Activated CD4-positive, alpha-beta memory T cell treated with anti-CD3 and anti-CD28 coated beads, Interleukin-2, amount 10 ng/mL, durations not matched to agents 7 days and 5 days (primary cell): ENCODE results near the gene SLC9A9. TPM values are rescaled to one million over a fixed set of nuclear protein-coding genes. Genes with fewer than 3 reads are reported as not detected.

Experiments
- CTCF ChIA-PET: fragments of 350-600 bp; sonication (Branson Sonifier 250); formaldehyde crosslinking; loops from one replicate; lab custom pipeline; 2021; ENCODE audit warnings: antibody characterized with exemption, inconsistent platforms; lab: Charles Lee
- POLR2A ChIA-PET: fragments of 350-600 bp; sonication (Branson Sonifier 250); formaldehyde crosslinking; loops from one replicate; lab custom pipeline; 2021; ENCODE audit warnings: antibody characterized with exemption; lab: Charles Lee
- DNase-seq: peaks from one replicate; pipeline ENCODE4 v3.0.0-alpha.2; 2020
- H3K27ac Mint-ChIP-seq: one replicate; pipeline ENCODE4 v1.8.0; 2021; ENCODE audit warnings: mild to moderate bottlenecking, mixed read lengths
- H3K27me3 Mint-ChIP-seq: one replicate; pipeline ENCODE4 v1.8.0; 2021; ENCODE audit warnings: mixed read lengths
- H3K36me3 Mint-ChIP-seq: one replicate; pipeline ENCODE4 v1.8.0; 2021; ENCODE audit warnings: low read depth, mixed read lengths
- H3K4me1 Mint-ChIP-seq: one replicate; pipeline ENCODE4 v1.8.0; 2021; ENCODE audit warnings: mixed read lengths
- H3K4me3 Mint-ChIP-seq: one replicate; pipeline ENCODE4 v1.8.0; 2021; ENCODE audit warnings: mild to moderate bottlenecking, mixed read lengths
- H3K9me3 Mint-ChIP-seq: one replicate; pipeline ENCODE4 v1.8.0; 2021; ENCODE audit warnings: mixed read lengths
- total RNA-seq, 2 experiments: library from RNA; stranded (reverse); gene quantifications; one replicate each; pipeline ENCODE4 v1.2.3, GENCODE V29; 2021

SLC9A9 gene
- total RNA-seq, 2 experiments from 2014 or later, result 16.9 to 18.5 TPM

- Mint-ChIP-seq H3K36me3 (no peaks in the 10 kb centered on the region), H3K27ac (no peak overlapping the region), H3K4me1 (no peaks in the 10 kb centered on the region), H3K4me3 (no peak overlapping the region), H3K9me3 (no peaks in the 10 kb centered on the region), H3K27me3 (no peaks in the 10 kb centered on the region)
- ChIA-PET POLR2A (no interaction called here), CTCF (no interaction called here)
- no peak for DNase-seq
These were observed 439.5 kb downstream of the SLC9A9 start for GRCh38 chr3:143408771-143409170.

- POLR2A ChIA-PET, result no interaction called here
- no peaks in the 10 kb centered on the region for H3K36me3 Mint-ChIP-seq
- H3K9me3 Mint-ChIP-seq, result no peaks in the 10 kb centered on the region
- no peak overlapping the region for H3K27ac Mint-ChIP-seq
- H3K4me3 Mint-ChIP-seq, result no peak overlapping the region
- no peaks in the 10 kb centered on the region for H3K27me3 Mint-ChIP-seq
- no peaks in the 10 kb centered on the region for H3K4me1 Mint-ChIP-seq
- CTCF ChIA-PET, result no interaction called here
- no peak for DNase-seq
These were observed 445.7 kb downstream of the SLC9A9 start for GRCh38 chr3:143402602-143403001.

- H3K27me3 Mint-ChIP-seq, result no peaks in the 10 kb centered on the region
- peaks cover 5% of the 10 kb centered on the region for H3K36me3 Mint-ChIP-seq
- no peaks in the 10 kb centered on the region for H3K4me1 Mint-ChIP-seq
- peaks cover 2% of the 10 kb centered on the region for H3K9me3 Mint-ChIP-seq
- H3K27ac Mint-ChIP-seq, result no peak overlapping the region
- CTCF ChIA-PET, result no interaction called here
- no peak for DNase-seq
- POLR2A ChIA-PET, result no interaction called here
- H3K4me3 Mint-ChIP-seq, result no peak overlapping the region
These were observed 451.5 kb downstream of the SLC9A9 start for GRCh38 chr3:143396790-143397189.

DNA sequence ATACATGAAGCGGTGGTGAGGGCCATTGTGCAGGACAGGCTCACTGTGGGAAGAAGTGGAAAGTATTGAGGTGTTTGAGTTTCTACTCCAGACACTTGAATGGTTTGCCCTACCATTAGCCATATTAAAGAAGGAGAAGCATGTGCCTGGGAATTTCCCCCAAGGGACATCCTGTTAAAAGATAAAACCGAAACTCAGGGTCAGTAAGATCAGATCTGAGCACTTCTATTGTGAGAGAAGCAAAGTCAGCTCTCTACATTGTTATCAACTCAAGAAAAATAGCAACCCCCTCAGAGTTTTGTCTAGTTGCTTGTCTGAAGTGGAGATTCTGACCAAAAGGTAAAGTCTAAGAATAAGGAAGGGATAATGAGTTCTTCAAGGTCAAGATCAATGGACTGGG is 458.9 kb downstream of the SLC9A9 start:
- Mint-ChIP-seq H3K9me3 (peaks cover 1% of the 10 kb centered on the region), H3K4me3 (no peak overlapping the region), H3K27me3 (no peaks in the 10 kb centered on the region), H3K36me3 (peaks cover 5% of the 10 kb centered on the region), H3K4me1 (no peaks in the 10 kb centered on the region), H3K27ac (no peak overlapping the region)
- DNase-seq, result no peak
- POLR2A ChIA-PET, result no interaction called here
- CTCF ChIA-PET, result no interaction called here

DNA sequence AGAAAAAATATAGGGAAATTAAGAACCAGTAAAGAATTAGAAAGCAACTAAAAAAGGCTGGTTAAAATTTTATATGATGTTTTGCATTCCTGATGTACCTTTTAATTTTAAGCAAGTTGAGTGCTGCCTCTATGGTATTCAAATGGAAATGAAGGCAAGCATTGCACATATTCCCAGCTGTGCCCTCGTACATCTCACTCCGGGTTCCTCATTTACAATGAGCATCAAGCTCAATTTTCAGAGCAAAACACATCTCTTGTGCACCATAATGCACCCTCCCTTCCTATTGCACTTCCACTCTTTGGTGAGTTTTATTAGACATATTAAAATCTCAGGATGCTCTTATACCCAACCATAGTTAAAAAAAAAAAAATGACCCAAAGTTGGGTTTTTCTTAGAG is 460.8 kb downstream of the SLC9A9 start:
- CTCF ChIA-PET, result no interaction called here

DNA sequence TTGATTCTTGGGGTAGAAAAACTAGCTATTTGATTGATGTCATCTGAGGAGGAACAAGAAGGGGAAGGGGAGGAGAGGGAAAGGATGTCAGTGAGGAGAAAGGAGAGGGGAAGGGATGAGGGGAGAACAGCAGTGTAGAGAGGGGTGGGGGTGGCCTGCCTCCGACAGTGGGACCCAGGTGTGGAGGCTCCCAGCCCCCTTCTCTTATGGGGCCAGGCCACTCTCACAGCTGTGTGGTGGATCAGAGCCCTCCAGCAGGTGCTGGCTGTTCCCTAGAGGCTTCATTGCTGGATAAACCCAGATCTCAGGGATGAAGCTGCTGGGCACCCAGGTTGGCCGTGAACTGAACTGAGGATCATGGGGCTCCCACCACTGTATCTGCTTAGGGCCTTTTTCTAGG is 464.2 kb downstream of the SLC9A9 start:
- Mint-ChIP-seq H3K4me3 (no peak overlapping the region), H3K27ac (no peak overlapping the region), H3K27me3 (no peaks in the 10 kb centered on the region), H3K4me1 (no peaks in the 10 kb centered on the region), H3K9me3 (no peaks in the 10 kb centered on the region), H3K36me3 (peaks cover 3% of the 10 kb centered on the region)
- DNase-seq, result no peak
- POLR2A ChIA-PET, result no interaction called here
- CTCF ChIA-PET, result interaction anchor here (0.6 kb wide), 1 partner anchor 10 kb away, joined by 4 read pairs; no protein-coding TSS in a partner anchor

More for the DNA sequence above, 460.8 kb downstream of the SLC9A9 start:
- POLR2A ChIA-PET, result no interaction called here
- Mint-ChIP-seq H3K4me1 (no peaks in the 10 kb centered on the region), H3K36me3 (no peaks in the 10 kb centered on the region), H3K4me3 (no peak overlapping the region), H3K9me3 (no peaks in the 10 kb centered on the region), H3K27me3 (no peaks in the 10 kb centered on the region), H3K27ac (no peak overlapping the region)
- DNase-seq, result no peak

- Mint-ChIP-seq H3K27me3 (no peaks in the 10 kb centered on the region), H3K36me3 (peaks cover 3% of the 10 kb centered on the region), H3K27ac (no peak overlapping the region), H3K4me1 (no peaks in the 10 kb centered on the region), H3K4me3 (no peak overlapping the region), H3K9me3 (no peaks in the 10 kb centered on the region)
- POLR2A ChIA-PET, result no interaction called here
- DNase-seq, result no peak
- CTCF ChIA-PET, result interaction anchor here (0.6 kb wide), 1 partner anchor 9 kb away, joined by 4 read pairs; no protein-coding TSS in a partner anchor
These were observed 464.8 kb downstream of the SLC9A9 start for GRCh38 chr3:143383421-143383820.

GRCh38 chr3:143382816-143383215 is 465.5 kb downstream of the SLC9A9 start:
- peaks cover 3% of the 10 kb centered on the region for H3K36me3 Mint-ChIP-seq
- ChIA-PET POLR2A (no interaction called here), CTCF (no interaction called here)
- no peak overlapping the region for H3K27ac Mint-ChIP-seq
- no peaks in the 10 kb centered on the region for H3K9me3 Mint-ChIP-seq
- H3K4me1 Mint-ChIP-seq, result no peaks in the 10 kb centered on the region
- no peak overlapping the region for H3K4me3 Mint-ChIP-seq
- no peak for DNase-seq
- H3K27me3 Mint-ChIP-seq, result no peaks in the 10 kb centered on the region

GRCh38 chr3:143380449-143380848 is 467.8 kb downstream of the SLC9A9 start:
- no peak overlapping the region for H3K4me3 Mint-ChIP-seq
- no peaks in the 10 kb centered on the region for H3K9me3 Mint-ChIP-seq
- DNase-seq, result no peak
- ChIA-PET CTCF (no interaction called here), POLR2A (no interaction called here)
- no peaks in the 10 kb centered on the region for H3K4me1 Mint-ChIP-seq
- no peak overlapping the region for H3K27ac Mint-ChIP-seq
- H3K27me3 Mint-ChIP-seq, result no peaks in the 10 kb centered on the region
- H3K36me3 Mint-ChIP-seq, result peaks cover 3% of the 10 kb centered on the region

DNA sequence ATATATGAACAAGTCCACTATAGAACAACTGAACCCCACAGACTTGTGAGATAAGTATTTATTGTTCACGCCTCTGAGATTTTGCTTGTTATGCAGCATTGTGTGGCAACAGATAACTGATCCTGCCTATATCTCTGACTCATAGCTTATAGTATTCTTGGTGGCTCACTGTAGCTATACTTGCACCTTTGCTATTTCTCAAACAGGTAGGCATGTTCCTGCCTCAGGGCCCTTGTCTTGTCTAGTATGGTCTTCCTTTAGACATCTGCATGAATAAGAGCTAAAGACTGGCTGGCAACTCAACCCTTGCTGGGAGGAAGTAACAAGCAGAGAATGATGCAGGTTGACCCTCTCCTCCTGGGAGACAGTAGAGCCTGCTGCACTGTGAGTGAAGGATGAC is 472.6 kb downstream of the SLC9A9 start:
- Mint-ChIP-seq H3K27ac (no peak overlapping the region), H3K9me3 (peaks cover 2% of the 10 kb centered on the region), H3K27me3 (no peaks in the 10 kb centered on the region), H3K4me1 (no peaks in the 10 kb centered on the region), H3K36me3 (no peaks in the 10 kb centered on the region), H3K4me3 (no peak overlapping the region)
- ChIA-PET POLR2A (no interaction called here), CTCF (no interaction called here)
- no peak for DNase-seq

DNA sequence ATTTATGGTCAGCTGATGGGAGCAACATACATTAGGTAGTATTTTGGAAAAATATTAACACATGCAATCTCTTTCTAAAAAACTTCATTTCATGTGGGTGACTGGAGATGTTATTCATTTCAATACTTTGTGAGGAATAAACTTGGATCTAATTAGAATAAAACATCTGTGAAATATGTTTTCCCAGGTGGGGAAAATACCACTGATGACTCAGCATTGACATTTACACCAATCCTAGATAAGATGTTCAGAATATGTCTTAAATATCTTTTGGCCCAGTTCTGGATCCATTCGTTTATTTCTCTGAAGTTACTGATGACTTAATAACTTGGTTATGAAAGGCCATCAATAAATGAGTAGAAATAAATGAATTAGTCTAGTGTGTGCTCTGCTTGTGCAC is 481.1 kb downstream of the SLC9A9 start:
- Mint-ChIP-seq H3K27ac (no peak overlapping the region), H3K36me3 (peaks cover 4% of the 10 kb centered on the region), H3K4me1 (peaks cover 12% of the 10 kb centered on the region), H3K4me3 (no peak overlapping the region), H3K27me3 (no peaks in the 10 kb centered on the region), H3K9me3 (no peaks in the 10 kb centered on the region)
- ChIA-PET CTCF (no interaction called here), POLR2A (no interaction called here)
- DNase-seq, result no peak

- ChIA-PET POLR2A (no interaction called here), CTCF (no interaction called here)
- Mint-ChIP-seq H3K4me3 (no peak overlapping the region), H3K9me3 (no peaks in the 10 kb centered on the region), H3K4me1 (peaks cover 17% of the 10 kb centered on the region), H3K27me3 (no peaks in the 10 kb centered on the region), H3K36me3 (peaks cover 4% of the 10 kb centered on the region), H3K27ac (no peak overlapping the region)
- no peak for DNase-seq
These were observed 481.6 kb downstream of the SLC9A9 start for GRCh38 chr3:143366672-143367071.

- POLR2A ChIA-PET, result no interaction called here
- Mint-ChIP-seq H3K4me1 (peaks cover 17% of the 10 kb centered on the region), H3K27ac (no peak overlapping the region), H3K9me3 (no peaks in the 10 kb centered on the region), H3K27me3 (no peaks in the 10 kb centered on the region), H3K4me3 (no peak overlapping the region), H3K36me3 (peaks cover 4% of the 10 kb centered on the region)
- CTCF ChIA-PET, result interaction anchor here (1.9 kb wide), 1 partner anchor 243 kb away, joined by 6 read pairs; no protein-coding TSS in a partner anchor
- DNase-seq, result no peak
These were observed 484.3 kb downstream of the SLC9A9 start for GRCh38 chr3:143363949-143364348.

DNA sequence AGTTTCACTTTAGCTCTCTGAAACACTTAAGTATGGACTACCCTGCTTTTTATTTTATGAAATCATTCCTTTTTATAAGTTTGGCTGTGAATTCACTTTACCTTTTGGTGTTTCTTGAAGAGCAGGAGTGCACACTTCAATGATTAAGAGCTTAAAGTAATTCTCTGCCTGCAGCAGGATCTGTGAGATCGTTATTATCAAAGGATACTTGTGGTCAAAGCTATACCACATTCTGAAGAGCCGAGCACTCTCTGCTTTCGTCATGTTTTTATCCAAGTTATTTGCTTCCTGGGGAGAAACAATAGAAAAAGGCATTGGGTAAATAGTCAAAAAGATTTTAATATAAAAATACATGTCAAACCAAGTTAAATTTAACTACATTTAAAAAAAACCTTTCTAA is 485.0 kb downstream of the SLC9A9 start:
- Mint-ChIP-seq H3K27ac (no peak overlapping the region), H3K27me3 (no peaks in the 10 kb centered on the region), H3K4me1 (peaks cover 17% of the 10 kb centered on the region), H3K4me3 (no peak overlapping the region), H3K36me3 (peaks cover 4% of the 10 kb centered on the region), H3K9me3 (no peaks in the 10 kb centered on the region)
- ChIA-PET POLR2A (interaction anchor here (1.4 kb wide), 1 partner anchor 15 kb away, joined by 6 read pairs; no protein-coding TSS in a partner anchor), CTCF (interaction anchor here (0.9 to 1.9 kb wide), 3 partner anchors 21 to 513 kb away, joined by 3 to 6 read pairs (median 3); no protein-coding TSS in a partner anchor)
- DNase-seq, result no peak
